ENCODE measurements around the gene ZBTB5. TPM values are rescaled to one million over a fixed set of nuclear protein-coding genes. Genes with fewer than 3 reads are reported as not detected.
A peak's percentile ranks its signal among the peaks of the same experiment; 100 is the strongest.

The ZBTB5 gene
- total and polyA plus RNA-seq, 2 of the 4 experiments (the other 2 are of a cell fraction): 6.3 to 9.1 TPM

DNA sequence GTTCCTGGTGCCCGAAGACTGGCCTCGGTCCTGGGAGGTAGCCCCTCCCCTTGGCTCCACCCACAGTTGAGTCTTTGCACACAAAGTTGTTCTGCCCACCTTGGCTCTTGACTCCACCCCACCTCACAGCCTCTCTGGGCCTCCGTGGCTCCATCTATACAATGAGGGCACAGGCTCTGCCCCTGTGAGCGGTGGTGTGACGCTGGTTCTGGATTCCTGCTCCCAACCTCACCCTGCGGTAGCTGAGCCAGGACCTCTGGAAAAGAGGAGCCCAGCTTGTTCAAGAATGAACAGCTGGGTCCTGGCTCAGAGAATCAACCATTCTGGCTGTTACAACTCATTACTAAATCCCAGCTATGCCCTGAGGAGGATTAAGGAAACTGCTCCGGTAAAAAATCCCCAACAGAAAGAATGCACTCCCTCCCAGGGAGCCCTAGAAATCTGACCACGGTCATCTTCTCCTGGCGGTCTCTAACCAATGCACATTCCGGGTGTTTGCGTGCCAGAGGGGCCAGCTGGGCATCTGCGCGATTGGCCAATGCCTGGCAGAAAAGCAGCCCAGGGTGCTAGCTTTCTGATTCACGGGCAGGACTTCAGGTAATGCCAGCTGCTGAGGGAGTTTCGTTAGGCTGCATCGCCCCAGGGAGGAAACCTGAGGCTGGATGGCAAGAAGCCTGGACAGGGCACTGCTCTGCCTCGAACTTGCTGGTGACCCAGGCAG, 52.7 kb downstream of the ZBTB5 start:
- peaks cover 3% of the 10 kb centered on the region; the same call in 1 of the 2 replicates for H3K9me1 ChIP-seq (ENCODE audit: insufficient read depth, low read length)
- no peak overlapping the region for H3K4me3 ChIP-seq (ENCODE audit: insufficient read depth, low read depth, low read length)
- H2BK120ac ChIP-seq (ENCODE audit: low read depth, low read length): no peak overlapping the region
- H3K9me3 ChIP-seq (ENCODE audit: control insufficient read depth, insufficient read depth, low read length): no peaks in the 10 kb centered on the region
- no peak overlapping the region for H3K27ac ChIP-seq (ENCODE audit: insufficient read depth, low read length)
- no peaks in the 10 kb centered on the region; the same call in 1 of the 2 replicates for H3K27me3 ChIP-seq (ENCODE audit: control insufficient read depth, insufficient read depth, low read length)
- no peak overlapping the region for H4K5ac ChIP-seq (ENCODE audit: low read depth, low read length)
- H3K79me1 ChIP-seq (ENCODE audit: low read depth in 1 of 2, low read length in 2 of 2): no peaks in the 10 kb centered on the region
- ChIA-PET POLR2A (ENCODE audit: unreplicated experiment) (no interaction called here), CTCF (no interaction called here)
- BruUV-seq (replicated peaks): no TSS peak
- dilution Hi-C loops (cut with HindIII; ENCODE audit: low sequenced_read_pairs, unreplicated experiment) (no loop called here), intact Hi-C loops (cut with micrococcal nuclease) (loop anchor here (5.0 kb wide), 1 partner anchor 540 kb away; no protein-coding TSS in a partner anchor), in situ Hi-C loops (cut with MboI; ENCODE audit: low sequenced_read_pairs) (no loop called here)
- H4K8ac ChIP-seq (ENCODE audit: low read depth in 2 of 2, low read length in 2 of 2): no peak overlapping the region
- 82% methylated on average over 8 of the region's 17 CpGs; no CpG with 5 or more reads in 1 of the 2 experiments for WGBS, 2 experiments (ENCODE audit: extremely low coverage in 2 of 2, insufficient read length in 1 of 2)
- H2AK9ac ChIP-seq (replicated peaks; ENCODE audit: low read depth, low read length, poor library complexity): no peak overlapping the region
- no peak overlapping the region for H2BK15ac ChIP-seq (ENCODE audit: low read depth, low read length)
- no peak overlapping the region for H4K91ac ChIP-seq (ENCODE audit: insufficient read depth, low read depth, low read length)
- peaks cover 2% of the 10 kb centered on the region; the same call in 1 of the 2 replicates for H3K4me1 ChIP-seq (ENCODE audit: control insufficient read depth, insufficient read depth, low read length)
- H3K56ac ChIP-seq (ENCODE audit: extremely low read depth, insufficient read depth, low read length): no peak overlapping the region
- no peak overlapping the region for H3K23ac ChIP-seq (ENCODE audit: low read depth, low read length)
- no peaks in the 10 kb centered on the region for H4K20me1 ChIP-seq (ENCODE audit: insufficient read depth, low read length)
- no peak for TF ChIP-seq MXI1 (IDR thresholded peaks at IDR 0.05; ENCODE audit: borderline replicate concordance, low read depth, low read length)
- TF ChIP-seq BHLHE40 (IDR thresholded peaks at IDR 0.05; ENCODE audit: low read depth, low read length): no peak
- no peak for TF ChIP-seq RAD21 (IDR thresholded peaks at IDR 0.05; ENCODE audit: low read length)
- no peak for TF ChIP-seq SMC3 (IDR thresholded peaks at IDR 0.05; ENCODE audit: low read depth, low read length)
- TF ChIP-seq, protein P1, sequence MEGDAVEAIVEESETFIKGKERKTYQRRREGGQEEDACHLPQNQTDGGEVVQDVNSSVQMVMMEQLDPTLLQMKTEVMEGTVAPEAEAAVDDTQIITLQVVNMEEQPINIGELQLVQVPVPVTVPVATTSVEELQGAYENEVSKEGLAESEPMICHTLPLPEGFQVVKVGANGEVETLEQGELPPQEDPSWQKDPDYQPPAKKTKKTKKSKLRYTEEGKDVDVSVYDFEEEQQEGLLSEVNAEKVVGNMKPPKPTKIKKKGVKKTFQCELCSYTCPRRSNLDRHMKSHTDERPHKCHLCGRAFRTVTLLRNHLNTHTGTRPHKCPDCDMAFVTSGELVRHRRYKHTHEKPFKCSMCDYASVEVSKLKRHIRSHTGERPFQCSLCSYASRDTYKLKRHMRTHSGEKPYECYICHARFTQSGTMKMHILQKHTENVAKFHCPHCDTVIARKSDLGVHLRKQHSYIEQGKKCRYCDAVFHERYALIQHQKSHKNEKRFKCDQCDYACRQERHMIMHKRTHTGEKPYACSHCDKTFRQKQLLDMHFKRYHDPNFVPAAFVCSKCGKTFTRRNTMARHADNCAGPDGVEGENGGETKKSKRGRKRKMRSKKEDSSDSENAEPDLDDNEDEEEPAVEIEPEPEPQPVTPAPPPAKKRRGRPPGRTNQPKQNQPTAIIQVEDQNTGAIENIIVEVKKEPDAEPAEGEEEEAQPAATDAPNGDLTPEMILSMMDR (conservative IDR thresholded peaks at IDR 0.05; ENCODE audit: low read depth, low read length): no peak
- TF ChIP-seq MAFK (IDR thresholded peaks at IDR 0.05; ENCODE audit: low read depth, low read length): no peak
- no peak for TF ChIP-seq RCOR1 (IDR thresholded peaks at IDR 0.05; ENCODE audit: insufficient replicate concordance, low read length)
- TF ChIP-seq, protein P2, sequence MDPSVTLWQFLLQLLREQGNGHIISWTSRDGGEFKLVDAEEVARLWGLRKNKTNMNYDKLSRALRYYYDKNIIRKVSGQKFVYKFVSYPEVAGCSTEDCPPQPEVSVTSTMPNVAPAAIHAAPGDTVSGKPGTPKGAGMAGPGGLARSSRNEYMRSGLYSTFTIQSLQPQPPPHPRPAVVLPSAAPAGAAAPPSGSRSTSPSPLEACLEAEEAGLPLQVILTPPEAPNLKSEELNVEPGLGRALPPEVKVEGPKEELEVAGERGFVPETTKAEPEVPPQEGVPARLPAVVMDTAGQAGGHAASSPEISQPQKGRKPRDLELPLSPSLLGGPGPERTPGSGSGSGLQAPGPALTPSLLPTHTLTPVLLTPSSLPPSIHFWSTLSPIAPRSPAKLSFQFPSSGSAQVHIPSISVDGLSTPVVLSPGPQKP (IDR thresholded peaks at IDR 0.05; ENCODE audit: borderline replicate concordance, low read depth, low read length): no peak
- TF ChIP-seq POLR2A (IDR thresholded peaks at IDR 0.05; ENCODE audit: low read depth, low read length): no peak
- TF ChIP-seq CEBPB (IDR thresholded peaks at IDR 0.05; ENCODE audit: low read depth, low read length): no peak
- no peak for TF ChIP-seq FOS (IDR thresholded peaks at IDR 0.05; ENCODE audit: low read depth, low read length)
- no peak for TF ChIP-seq NFE2L2 (IDR thresholded peaks at IDR 0.05; ENCODE audit: low read depth, low read length)
- no peak for TF ChIP-seq RFX5 (IDR thresholded peaks at IDR 0.05; ENCODE audit: low read depth, low read length)
- TF ChIP-seq, protein P3, sequence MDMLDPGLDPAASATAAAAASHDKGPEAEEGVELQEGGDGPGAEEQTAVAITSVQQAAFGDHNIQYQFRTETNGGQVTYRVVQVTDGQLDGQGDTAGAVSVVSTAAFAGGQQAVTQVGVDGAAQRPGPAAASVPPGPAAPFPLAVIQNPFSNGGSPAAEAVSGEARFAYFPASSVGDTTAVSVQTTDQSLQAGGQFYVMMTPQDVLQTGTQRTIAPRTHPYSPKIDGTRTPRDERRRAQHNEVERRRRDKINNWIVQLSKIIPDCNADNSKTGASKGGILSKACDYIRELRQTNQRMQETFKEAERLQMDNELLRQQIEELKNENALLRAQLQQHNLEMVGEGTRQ (IDR thresholded peaks at IDR 0.05; ENCODE audit: low read depth, low read length): no peak
- no peak for TF ChIP-seq CHD1 (IDR thresholded peaks at IDR 0.05; ENCODE audit: low read depth, low read length)
- H3K4ac ChIP-seq (ENCODE audit: low read depth, low read length): no peak overlapping the region
- peak overlapping the region; percentile 34 for H2AFZ ChIP-seq (replicated peaks; ENCODE audit: low read length, poor library complexity)
- H3K18ac ChIP-seq (ENCODE audit: low read depth, low read length): no peak overlapping the region
- H2AK5ac ChIP-seq (ENCODE audit: low read depth, low read length): no peak overlapping the region
- H3K9ac ChIP-seq (ENCODE audit: low read depth, low read length): no peak overlapping the region
- DNase-seq (peak; percentile 29), ATAC-seq (ENCODE audit: low read depth) (peak; percentile 27)
- H3K36me3 ChIP-seq (ENCODE audit: control insufficient read depth, insufficient read depth, low read length): no peaks in the 10 kb centered on the region
- H2BK20ac ChIP-seq (ENCODE audit: low read depth, low read length): no peak overlapping the region
- H2BK5ac ChIP-seq (ENCODE audit: low read depth, low read length, poor library complexity, severe bottlenecking): no peak overlapping the region
- no peak overlapping the region for H3K14ac ChIP-seq (replicated peaks; ENCODE audit: low read depth, low read length)
- H3K4me2 ChIP-seq (ENCODE audit: low read depth, low read length): no peak overlapping the region

Data from IMR-90 (cell line).